Vagina (tissue), 2 donors: ENCODE results near the gene DNLZ. TPM values are rescaled to one million over a fixed set of nuclear protein-coding genes. Genes with fewer than 3 reads are reported as not detected.
A peak's percentile ranks its signal among the peaks of the same experiment; 100 is the strongest.

Source experiments
- DNase-seq, 2 donors: peaks; one replicate each; pipeline ENCODE4 v3.0.0-alpha.2; 2017; ENCODE audit errors: extremely low spot score in 2 of 2
- H3K27ac ChIP-seq: fragments of 200-600 bp; sonication (generic); one replicate; pipeline ENCODE4 v1.5.1; 2019
- H3K27me3 ChIP-seq: fragments of 200-600 bp; sonication (generic); one replicate; pipeline ENCODE4 v1.5.1; 2019
- H3K36me3 ChIP-seq, 2 donors: fragments of 200-600 bp; sonication (generic); one replicate each; pipeline ENCODE4 v1.5.1; 2017 to 2019
- H3K4me1 ChIP-seq: fragments of 200-600 bp; sonication (generic); one replicate; pipeline ENCODE4 v1.5.1; 2019
- H3K4me3 ChIP-seq, 2 donors: fragments of 200-600 bp; sonication (generic); 1 replicate in 1 of 2; 2 replicates in 1 of 2; pipeline ENCODE4 v1.5.1; 2016 to 2019
- H3K9me3 ChIP-seq: fragments of 200-600 bp; sonication (generic); one replicate; pipeline ENCODE4 v1.5.1; 2019
- POLR2A ChIP-seq, 2 donors: fragments of 450-650 bp; IDR thresholded peaks; one replicate each; pipeline ENCODE4 v1.6.1; 2017; ENCODE audit warnings: antibody characterized with exemption in 2 of 2, mild to moderate bottlenecking in 2 of 2, moderate library complexity in 2 of 2
- POLR2AphosphoS5 ChIP-seq, 2 donors: sonication (generic); formaldehyde crosslinking; IDR thresholded peaks; one replicate each; pipeline ENCODE4 v1.9.0; 2017; ENCODE audit warnings: antibody characterized with exemption in 2 of 2, mild to moderate bottlenecking in 2 of 2, low read depth in 1 of 2; ENCODE audit not compliant: insufficient read depth in 1 of 2
- intact Hi-C: fragments of 100-400 bp; cut with DNase I; formaldehyde crosslinking; loops from one replicate; pipeline ENCODE4 v1.15.1; 2023
- total RNA-seq: library from RNA; depleted of rRNA; stranded (reverse); fragments of >200 nt; gene quantifications from one replicate; pipeline ENCODE4 v1.2.3, GENCODE V29; 2016
- TF ChIP-seq, protein P1 (sequence below), 3 experiments: fragments of 450-650 bp in 2 of 3; fragments of 200-600 bp in 1 of 3; sonication (generic) in 1 of 3; IDR thresholded peaks; one replicate each; pipeline ENCODE4 v1.5.1; 2017 to 2019; ENCODE audit warnings: antibody characterized with exemption in 3 of 3, mild to moderate bottlenecking in 2 of 3, moderate library complexity in 2 of 3

DNLZ gene
- total RNA-seq, 1 donor from 2014 or later, result 25.0 TPM

DNA sequence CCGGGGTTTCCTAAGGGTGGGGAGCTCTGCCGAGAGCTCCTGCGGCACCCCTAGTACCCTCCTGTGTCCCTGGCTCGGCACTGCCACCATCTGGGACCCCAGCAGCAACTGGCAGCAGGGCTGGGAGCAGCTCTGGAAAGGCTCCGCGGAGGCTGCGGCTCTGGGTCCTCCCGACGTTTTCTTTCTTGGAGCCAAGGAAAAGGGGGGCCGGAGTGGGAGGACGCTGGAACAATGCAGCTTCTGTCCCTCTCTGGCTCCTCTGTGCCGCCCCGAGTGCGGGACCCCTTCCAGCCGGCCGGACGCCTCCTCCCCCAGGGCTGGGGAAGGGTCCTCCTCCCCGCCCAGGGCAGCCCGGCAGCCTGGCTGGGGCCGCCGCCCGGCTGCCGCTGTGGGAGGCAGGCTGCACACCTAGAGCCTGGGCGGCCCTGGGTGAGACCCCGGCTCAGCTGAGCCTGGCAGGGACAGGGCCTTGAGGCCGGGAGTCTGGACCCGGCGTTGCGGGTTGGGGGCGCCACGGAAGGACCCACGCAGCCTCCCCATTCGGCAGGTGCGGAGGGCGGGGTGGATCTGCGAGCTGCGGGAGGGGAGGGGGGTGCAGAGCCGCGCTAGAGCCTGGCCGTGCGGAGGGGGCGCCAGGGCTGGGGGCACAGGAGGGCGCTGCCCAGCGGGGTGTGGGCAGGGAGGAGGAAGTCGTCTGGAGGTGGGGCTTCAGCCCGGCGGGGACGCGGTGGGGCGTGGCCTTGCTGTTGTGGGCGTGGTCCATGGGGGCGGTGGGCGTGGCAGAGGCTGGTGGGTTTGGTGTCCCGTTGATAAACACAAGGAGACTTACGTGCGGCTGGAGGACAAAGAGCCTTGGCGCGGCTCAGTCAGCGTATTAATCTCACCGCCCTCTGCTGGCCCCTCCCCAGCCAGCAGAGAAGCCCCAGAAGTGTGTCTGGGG is 21.1 kb downstream of the DNLZ start:
- intact Hi-C loops, result no loop called here
- no peaks in the 10 kb centered on the region for H3K27me3 ChIP-seq
- peaks cover 0 to 7% of the 10 kb centered on the region in 2 donors for H3K36me3 ChIP-seq
- DNase-seq, result no peak
- no peak for TF ChIP-seq POLR2AphosphoS5 (IDR thresholded peaks at IDR 0.05; ENCODE audit: insufficient read depth in 1 of 2, low read depth in 1 of 2)
- TF ChIP-seq, protein P1, sequence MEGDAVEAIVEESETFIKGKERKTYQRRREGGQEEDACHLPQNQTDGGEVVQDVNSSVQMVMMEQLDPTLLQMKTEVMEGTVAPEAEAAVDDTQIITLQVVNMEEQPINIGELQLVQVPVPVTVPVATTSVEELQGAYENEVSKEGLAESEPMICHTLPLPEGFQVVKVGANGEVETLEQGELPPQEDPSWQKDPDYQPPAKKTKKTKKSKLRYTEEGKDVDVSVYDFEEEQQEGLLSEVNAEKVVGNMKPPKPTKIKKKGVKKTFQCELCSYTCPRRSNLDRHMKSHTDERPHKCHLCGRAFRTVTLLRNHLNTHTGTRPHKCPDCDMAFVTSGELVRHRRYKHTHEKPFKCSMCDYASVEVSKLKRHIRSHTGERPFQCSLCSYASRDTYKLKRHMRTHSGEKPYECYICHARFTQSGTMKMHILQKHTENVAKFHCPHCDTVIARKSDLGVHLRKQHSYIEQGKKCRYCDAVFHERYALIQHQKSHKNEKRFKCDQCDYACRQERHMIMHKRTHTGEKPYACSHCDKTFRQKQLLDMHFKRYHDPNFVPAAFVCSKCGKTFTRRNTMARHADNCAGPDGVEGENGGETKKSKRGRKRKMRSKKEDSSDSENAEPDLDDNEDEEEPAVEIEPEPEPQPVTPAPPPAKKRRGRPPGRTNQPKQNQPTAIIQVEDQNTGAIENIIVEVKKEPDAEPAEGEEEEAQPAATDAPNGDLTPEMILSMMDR (IDR thresholded peaks at IDR 0.05), result no peak
- no peak for TF ChIP-seq POLR2A (IDR thresholded peaks at IDR 0.05)
- no peaks in the 10 kb centered on the region for H3K9me3 ChIP-seq
- peak overlapping the region; percentile 30 to 46 for H3K4me3 ChIP-seq
- H3K27ac ChIP-seq, result peak overlapping the region; percentile 22
- H3K4me1 ChIP-seq, result peaks cover 45% of the 10 kb centered on the region

DNA sequence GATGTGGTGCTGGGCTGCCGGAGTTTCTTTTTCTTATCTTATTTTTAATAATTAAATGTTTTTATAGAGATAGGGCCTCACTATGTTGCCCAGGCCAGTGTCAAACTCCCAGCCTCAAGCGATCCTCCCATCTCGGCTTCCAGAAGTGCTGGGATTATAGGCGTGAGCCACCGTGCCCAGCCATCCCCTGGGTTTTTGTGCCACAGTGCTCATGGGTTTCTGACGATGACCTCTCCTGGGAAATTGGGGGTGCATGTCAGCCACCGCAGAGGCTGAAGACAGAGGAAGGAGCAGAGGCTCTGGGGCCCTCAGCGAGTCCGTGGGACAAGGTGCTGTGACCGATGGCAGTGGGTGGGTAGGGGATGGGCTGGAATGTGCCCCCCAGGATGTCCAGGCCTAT is 21.8 kb downstream of the DNLZ start:
- Histone ChIP-seq H3K27ac (no peak overlapping the region), H3K27me3 (no peaks in the 10 kb centered on the region), H3K4me1 (peaks cover 38% of the 10 kb centered on the region), H3K9me3 (no peaks in the 10 kb centered on the region), H3K36me3 (peaks cover 0 to 7% of the 10 kb centered on the region in 2 donors), H3K4me3 (peak overlapping the region in 1 of 2 donors; percentile 30)
- TF ChIP-seq POLR2A (IDR thresholded peaks at IDR 0.05) (no peak), POLR2AphosphoS5 (IDR thresholded peaks at IDR 0.05; ENCODE audit: insufficient read depth in 1 of 2, low read depth in 1 of 2) (no peak)
- TF ChIP-seq, protein P1 (IDR thresholded peaks at IDR 0.05), result no peak
- no peak for DNase-seq
- intact Hi-C loops, result no loop called here

DNA sequence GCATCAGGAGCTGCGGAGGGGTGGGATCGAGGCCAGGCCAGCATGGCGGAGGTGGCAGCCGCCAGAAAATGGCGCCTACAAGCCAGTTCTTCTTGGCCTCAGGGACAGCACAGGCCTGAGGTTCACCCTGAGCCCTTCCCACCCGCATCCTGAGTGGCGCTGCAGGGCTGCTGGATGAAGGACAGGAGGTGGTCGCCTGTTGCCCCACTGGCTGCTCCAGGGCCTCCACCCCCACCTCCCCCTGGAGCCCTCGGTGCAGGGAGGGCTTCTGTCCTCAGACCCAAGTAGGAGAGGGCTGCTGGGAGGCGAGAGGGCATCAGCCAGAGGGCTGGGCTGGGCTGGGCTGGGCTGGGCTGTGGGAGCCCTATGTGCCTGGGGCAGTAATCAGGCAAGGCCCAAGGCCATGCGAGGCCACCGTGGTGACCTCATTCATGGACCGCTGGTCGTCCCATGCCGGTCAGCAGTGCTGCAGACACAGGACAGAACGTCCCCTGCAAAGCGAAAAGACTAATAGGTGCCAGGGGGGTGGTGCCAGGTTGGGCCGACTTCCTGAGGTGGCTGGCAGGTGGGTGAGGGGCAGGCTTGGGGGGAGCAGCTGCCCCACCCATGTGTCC is 22.4 kb downstream of the DNLZ start:
- intact Hi-C loops, result no loop called here
- Histone ChIP-seq H3K36me3 (peaks cover 0 to 7% of the 10 kb centered on the region in 2 donors), H3K9me3 (no peaks in the 10 kb centered on the region), H3K4me3 (no peak overlapping the region), H3K27ac (no peak overlapping the region), H3K4me1 (peaks cover 32% of the 10 kb centered on the region), H3K27me3 (no peaks in the 10 kb centered on the region)
- DNase-seq, result no peak
- TF ChIP-seq POLR2A (IDR thresholded peaks at IDR 0.05), result no peak
- TF ChIP-seq, protein P1 (IDR thresholded peaks at IDR 0.05), result no peak
- TF ChIP-seq POLR2AphosphoS5 (IDR thresholded peaks at IDR 0.05; ENCODE audit: insufficient read depth in 1 of 2, low read depth in 1 of 2), result no peak

DNA sequence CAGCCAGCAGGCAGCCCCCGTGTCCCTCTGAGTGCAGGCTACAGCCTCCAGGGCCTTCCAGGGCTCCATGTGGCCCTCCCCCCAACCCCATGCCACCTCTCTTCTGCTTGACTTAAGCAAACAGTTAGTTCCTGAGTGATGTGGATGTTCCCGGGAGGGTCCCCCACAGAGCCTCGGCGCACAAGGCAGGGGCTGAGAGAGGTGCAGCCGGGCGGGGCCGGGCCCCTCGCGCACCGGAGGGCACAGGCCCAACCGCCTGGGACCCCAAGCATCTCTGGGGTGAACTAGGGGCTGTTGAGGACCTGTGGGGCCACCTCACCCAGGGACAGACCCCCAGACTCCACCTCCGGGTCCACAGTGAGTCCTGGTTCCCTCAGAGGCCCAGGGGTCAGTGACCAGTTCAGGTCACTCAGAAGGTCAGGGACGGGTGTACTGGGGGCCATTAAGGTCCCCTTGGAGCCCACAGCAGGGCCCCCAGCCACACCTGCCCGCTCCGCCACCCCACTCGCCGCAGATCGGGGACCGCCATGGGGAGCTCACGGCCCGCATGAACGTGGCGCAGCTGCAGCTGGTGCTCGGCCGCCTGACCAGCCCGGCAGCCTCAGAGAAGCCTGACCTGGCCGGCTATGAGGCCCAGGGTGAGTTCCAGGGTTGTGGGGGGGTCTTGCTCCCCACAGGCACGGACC is 23.0 kb downstream of the DNLZ start:
- H3K9me3 ChIP-seq, result no peaks in the 10 kb centered on the region
- intact Hi-C loops, result no loop called here
- H3K4me3 ChIP-seq, result no peak overlapping the region
- H3K27me3 ChIP-seq, result no peaks in the 10 kb centered on the region
- peaks cover 0 to 7% of the 10 kb centered on the region in 2 donors for H3K36me3 ChIP-seq
- H3K4me1 ChIP-seq, result peaks cover 25% of the 10 kb centered on the region
- H3K27ac ChIP-seq, result no peak overlapping the region
- TF ChIP-seq POLR2AphosphoS5 (IDR thresholded peaks at IDR 0.05; ENCODE audit: insufficient read depth in 1 of 2, low read depth in 1 of 2) (no peak), POLR2A (IDR thresholded peaks at IDR 0.05) (no peak)
- TF ChIP-seq, protein P1 (IDR thresholded peaks at IDR 0.05), result no peak
- no peak for DNase-seq
